SJSA1 (cell line): ENCODE measurements around the gene PPP2R2C. TPM values are rescaled to one million over a fixed set of nuclear protein-coding genes. Genes with fewer than 3 reads are reported as not detected.

Experiments
- DNase-seq, 2 experiments: peaks; one replicate each; pipeline ENCODE4 v3.0.0-alpha.2; 2015 to 2020; ENCODE audit warnings: low spot score in 2 of 2, low read depth in 1 of 2
- H3K27ac ChIP-seq: fragments of 250-450 bp; sonication (Bioruptor Pico); 2 replicates; pipeline ENCODE4 v1.5.1; 2020; ENCODE audit warnings: mild to moderate bottlenecking, moderate library complexity
- H3K27me3 ChIP-seq: fragments of 250-450 bp; sonication (Bioruptor Pico); replicated peaks from 2 replicates; pipeline ENCODE4 v1.5.1; 2020; ENCODE audit warnings: mild to moderate bottlenecking, moderate library complexity
- H3K36me3 ChIP-seq: fragments of 250-450 bp; sonication (Bioruptor Pico); 2 replicates; pipeline ENCODE4 v1.5.1; 2020; ENCODE audit warnings: mild to moderate bottlenecking
- H3K4me1 ChIP-seq: fragments of 250-450 bp; sonication (Bioruptor Pico); replicated peaks from 2 replicates; pipeline ENCODE4 v1.6.1; 2021; ENCODE audit warnings: mild to moderate bottlenecking
- H3K4me3 ChIP-seq: fragments of 250-450 bp; sonication (Bioruptor Pico); 2 replicates; pipeline ENCODE4 v1.5.1; 2020; ENCODE audit warnings: mild to moderate bottlenecking
- H3K9me3 ChIP-seq: fragments of 250-450 bp; sonication (Bioruptor Pico); replicated peaks from 2 replicates; pipeline ENCODE4 v1.5.1; 2020; ENCODE audit warnings: mild to moderate bottlenecking
- total RNA-seq: library from RNA; depleted of rRNA; stranded (reverse); fragments of >200 nt; shearing (Covaris generic); gene quantifications from 2 replicates; pipeline ENCODE4 v1.2.3, GENCODE V29; 2014

Gene PPP2R2C
- total RNA-seq, 1 experiment from 2014 or later, result not detected

- Histone ChIP-seq H3K4me1 (no peaks in the 10 kb centered on the region), H3K27me3 (no peaks in the 10 kb centered on the region), H3K27ac (no peak overlapping the region), H3K4me3 (no peak overlapping the region), H3K9me3 (no peaks in the 10 kb centered on the region), H3K36me3 (no peaks in the 10 kb centered on the region)
- no peak for DNase-seq
Measured at GRCh38 chr4:6392407-6392806, 80.0 kb downstream of the PPP2R2C start.

GRCh38 chr4:6391852-6392188 lies 80.6 kb downstream of the PPP2R2C start:
- Histone ChIP-seq H3K9me3 (no peaks in the 10 kb centered on the region), H3K36me3 (no peaks in the 10 kb centered on the region), H3K4me1 (no peaks in the 10 kb centered on the region), H3K27me3 (peaks cover 4% of the 10 kb centered on the region; the same call in 1 of the 2 replicates), H3K4me3 (no peak overlapping the region), H3K27ac (no peak overlapping the region)
- no peak for DNase-seq

DNA sequence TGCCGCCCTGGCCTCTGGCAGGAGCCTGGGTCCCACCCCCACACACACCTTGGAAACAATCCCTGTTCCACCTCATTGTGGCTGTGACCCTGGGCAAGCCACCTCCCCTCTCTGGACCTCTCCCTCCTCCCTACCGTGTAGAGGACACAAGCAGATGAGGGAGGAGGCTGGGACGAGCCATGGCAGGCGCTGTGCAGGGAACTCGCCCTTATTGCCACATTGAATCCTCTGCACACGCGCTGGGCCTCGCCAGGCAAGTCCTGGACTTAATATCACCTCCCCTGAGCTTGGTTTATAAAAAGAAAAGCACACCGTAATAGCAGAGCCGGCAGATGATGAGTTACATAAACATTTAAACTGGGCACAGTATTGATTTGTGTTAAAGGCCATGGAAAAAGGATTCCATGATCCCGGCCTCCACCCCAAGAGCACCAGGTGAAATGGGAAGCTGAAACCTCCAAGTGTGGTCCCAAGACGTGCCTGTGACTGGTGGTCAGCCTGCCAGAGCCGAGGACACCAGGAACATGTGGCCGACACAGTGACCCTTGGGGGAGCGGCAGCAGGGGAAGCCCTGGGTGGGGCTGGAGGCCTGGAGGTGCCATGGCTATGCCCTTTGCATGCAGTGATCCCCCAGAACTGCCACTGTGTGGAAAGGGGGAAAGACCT lies 81.1 kb downstream of the PPP2R2C start:
- H3K4me3 ChIP-seq, result no peak overlapping the region
- no peaks in the 10 kb centered on the region for H3K9me3 ChIP-seq
- H3K27ac ChIP-seq, result no peak overlapping the region
- H3K4me1 ChIP-seq, result no peaks in the 10 kb centered on the region
- H3K27me3 ChIP-seq, result peaks cover 4% of the 10 kb centered on the region; the same call in 1 of the 2 replicates
- H3K36me3 ChIP-seq, result no peaks in the 10 kb centered on the region
- DNase-seq, result no peak

GRCh38 chr4:6390356-6390755 lies 82.1 kb downstream of the PPP2R2C start:
- Histone ChIP-seq H3K9me3 (no peaks in the 10 kb centered on the region), H3K36me3 (no peaks in the 10 kb centered on the region), H3K27me3 (peaks cover 4% of the 10 kb centered on the region; the same call in 1 of the 2 replicates), H3K27ac (no peak overlapping the region), H3K4me3 (no peak overlapping the region), H3K4me1 (no peaks in the 10 kb centered on the region)
- DNase-seq, result no peak

GRCh38 chr4:6389142-6389825 lies 83.1 kb downstream of the PPP2R2C start:
- Histone ChIP-seq H3K36me3 (no peaks in the 10 kb centered on the region), H3K4me1 (no peaks in the 10 kb centered on the region), H3K27me3 (peaks cover 4% of the 10 kb centered on the region; the same call in 1 of the 2 replicates), H3K27ac (no peak overlapping the region), H3K4me3 (no peak overlapping the region), H3K9me3 (no peaks in the 10 kb centered on the region)
- DNase-seq, result no peak

DNA sequence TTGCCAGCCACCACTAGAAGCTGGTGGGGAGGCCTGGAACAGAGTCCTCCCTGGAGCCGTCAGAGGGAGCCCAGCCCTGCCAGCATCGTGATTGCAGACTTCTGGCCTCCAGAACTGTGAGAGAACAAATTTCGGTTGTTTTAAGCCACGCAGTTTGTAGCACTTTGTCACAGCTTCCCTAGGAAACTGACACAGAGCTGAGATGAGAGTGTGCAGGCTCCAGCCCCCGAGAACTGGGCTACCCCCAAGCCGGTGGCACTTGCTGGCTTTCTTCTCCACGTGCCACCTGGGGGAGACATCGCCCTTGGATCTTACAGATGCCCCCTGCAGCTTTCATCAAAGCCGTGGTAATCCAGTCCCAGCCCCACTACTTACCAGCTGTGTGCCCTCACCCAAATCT lies 83.7 kb downstream of the PPP2R2C start:
- Histone ChIP-seq H3K4me1 (no peaks in the 10 kb centered on the region), H3K36me3 (no peaks in the 10 kb centered on the region), H3K27ac (no peak overlapping the region), H3K27me3 (peaks cover 4% of the 10 kb centered on the region; the same call in 1 of the 2 replicates), H3K9me3 (no peaks in the 10 kb centered on the region), H3K4me3 (no peak overlapping the region)
- no peak for DNase-seq

DNA sequence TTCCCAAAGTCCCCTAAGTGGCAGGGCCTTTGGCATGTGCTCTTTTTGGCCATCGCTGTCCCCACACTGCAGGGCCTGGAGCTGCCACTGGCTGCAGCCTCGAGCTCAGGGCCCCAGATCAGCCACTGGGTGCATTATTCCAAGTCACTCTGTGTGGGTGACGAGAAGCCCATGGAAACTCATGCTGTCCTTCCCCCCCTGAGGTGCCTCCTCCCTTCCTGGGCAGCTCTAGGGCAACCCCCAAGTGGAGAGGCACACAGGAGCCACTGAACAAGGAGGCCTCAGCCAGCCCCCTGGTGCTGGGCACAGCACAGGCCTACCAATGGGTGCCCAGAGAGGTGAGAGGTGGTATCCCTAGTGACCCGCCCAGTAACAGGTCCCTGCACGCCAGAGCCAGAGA lies 84.5 kb downstream of the PPP2R2C start:
- H3K36me3 ChIP-seq, result no peaks in the 10 kb centered on the region
- H3K27ac ChIP-seq, result no peak overlapping the region
- H3K9me3 ChIP-seq, result no peaks in the 10 kb centered on the region
- no peaks in the 10 kb centered on the region for H3K4me1 ChIP-seq
- peaks cover 4% of the 10 kb centered on the region; the same call in 1 of the 2 replicates for H3K27me3 ChIP-seq
- DNase-seq, result no peak
- H3K4me3 ChIP-seq, result no peak overlapping the region

DNA sequence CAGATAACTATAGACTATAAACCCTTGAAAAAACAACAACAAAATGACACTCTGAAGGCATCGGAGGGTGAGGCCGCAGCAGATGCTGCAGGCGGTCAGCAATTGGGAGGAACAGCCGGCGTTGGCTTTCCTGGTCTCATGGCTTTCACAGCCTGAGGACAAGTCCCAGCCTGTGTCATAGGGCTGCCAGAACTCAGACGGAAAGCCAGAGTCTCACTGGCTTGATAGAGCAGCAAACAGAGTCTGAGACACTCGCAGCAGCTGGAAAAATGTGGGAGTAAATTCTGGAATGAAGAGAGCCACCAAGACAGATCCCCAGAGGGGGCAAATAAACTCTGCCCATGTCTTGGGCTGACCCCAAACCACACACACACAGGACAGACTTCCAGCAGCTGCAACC lies 86.3 kb downstream of the PPP2R2C start:
- no peak for DNase-seq
- peaks cover 4% of the 10 kb centered on the region; the same call in 1 of the 2 replicates for H3K27me3 ChIP-seq
- no peak overlapping the region for H3K27ac ChIP-seq

DNA sequence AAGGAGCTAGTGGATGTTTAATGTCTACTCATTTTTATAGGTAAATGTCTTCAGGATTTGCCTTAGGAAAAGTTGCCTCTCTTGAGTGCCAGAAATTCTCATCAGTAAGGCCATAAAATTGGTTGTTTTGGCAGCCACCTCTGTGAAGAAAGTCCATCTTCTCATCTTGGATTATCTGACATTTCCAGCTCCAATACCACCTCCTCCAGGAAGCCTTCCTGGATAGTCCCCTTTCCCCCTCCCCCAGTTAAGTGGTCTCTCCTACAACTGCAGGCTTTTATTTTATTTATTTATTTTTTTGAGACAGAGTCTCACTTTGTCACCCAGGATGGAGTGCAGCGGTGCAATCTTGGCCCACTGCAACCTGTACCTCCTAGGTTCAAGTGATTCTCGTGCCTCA lies 87.1 kb downstream of the PPP2R2C start:
- Histone ChIP-seq H3K27ac (no peak overlapping the region), H3K36me3 (no peaks in the 10 kb centered on the region), H3K27me3 (peaks cover 4% of the 10 kb centered on the region; the same call in 1 of the 2 replicates), H3K9me3 (no peaks in the 10 kb centered on the region), H3K4me1 (no peaks in the 10 kb centered on the region), H3K4me3 (no peak overlapping the region)
- no peak for DNase-seq

More for the DNA sequence above, 86.3 kb downstream of the PPP2R2C start:
- Histone ChIP-seq H3K36me3 (no peaks in the 10 kb centered on the region), H3K4me1 (no peaks in the 10 kb centered on the region), H3K4me3 (no peak overlapping the region), H3K9me3 (no peaks in the 10 kb centered on the region)

DNA sequence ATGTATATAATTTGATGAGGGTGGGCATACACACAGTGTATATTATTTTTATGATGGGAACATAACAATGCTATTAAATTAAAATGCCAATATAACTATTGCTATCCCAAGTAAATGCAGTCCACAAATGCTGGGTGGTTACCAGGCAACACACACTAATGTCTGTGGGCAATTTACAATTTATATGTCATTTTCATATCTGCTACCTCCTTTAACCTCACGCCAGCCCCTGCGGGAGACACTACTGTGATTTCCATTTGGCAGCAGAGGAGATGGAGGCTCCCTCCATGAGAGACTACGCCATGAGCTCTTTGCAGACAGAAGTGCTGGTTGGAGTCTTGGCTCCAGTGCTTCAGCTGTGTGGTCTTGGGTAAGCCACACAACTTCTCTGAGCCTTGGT lies 87.9 kb downstream of the PPP2R2C start:
- DNase-seq, result no peak
- Histone ChIP-seq H3K4me3 (no peak overlapping the region), H3K36me3 (no peaks in the 10 kb centered on the region), H3K4me1 (no peaks in the 10 kb centered on the region), H3K27ac (no peak overlapping the region), H3K27me3 (peaks cover 4% of the 10 kb centered on the region; the same call in 1 of the 2 replicates), H3K9me3 (no peaks in the 10 kb centered on the region)

DNA sequence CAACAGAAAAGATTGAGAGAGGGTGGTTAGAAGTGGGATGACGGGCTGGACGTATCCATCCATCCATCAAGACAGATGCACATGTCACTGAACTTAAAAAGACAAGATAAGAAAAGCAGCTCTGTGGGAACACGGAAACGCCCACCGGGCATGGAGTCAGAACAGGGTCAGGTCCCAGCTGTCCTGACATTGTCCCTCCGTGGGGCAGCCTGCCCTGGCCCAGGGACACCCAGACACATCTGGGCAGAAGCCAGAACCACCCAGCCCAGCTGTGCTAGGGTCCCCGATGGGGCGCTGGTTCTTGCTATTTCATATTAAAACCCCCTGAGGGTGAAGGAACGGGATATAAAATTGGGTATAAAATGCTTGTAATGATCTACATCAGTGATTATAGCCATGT lies 88.5 kb downstream of the PPP2R2C start:
- H3K27ac ChIP-seq, result no peak overlapping the region
- no peaks in the 10 kb centered on the region for H3K4me1 ChIP-seq
- peaks cover 4% of the 10 kb centered on the region; the same call in 1 of the 2 replicates for H3K27me3 ChIP-seq
- no peaks in the 10 kb centered on the region for H3K36me3 ChIP-seq
- H3K4me3 ChIP-seq, result no peak overlapping the region
- H3K9me3 ChIP-seq, result no peaks in the 10 kb centered on the region
- no peak for DNase-seq

GRCh38 chr4:6383009-6383404 lies 89.4 kb downstream of the PPP2R2C start:
- DNase-seq, result no peak
- Histone ChIP-seq H3K4me3 (no peak overlapping the region), H3K9me3 (no peaks in the 10 kb centered on the region)

DNA sequence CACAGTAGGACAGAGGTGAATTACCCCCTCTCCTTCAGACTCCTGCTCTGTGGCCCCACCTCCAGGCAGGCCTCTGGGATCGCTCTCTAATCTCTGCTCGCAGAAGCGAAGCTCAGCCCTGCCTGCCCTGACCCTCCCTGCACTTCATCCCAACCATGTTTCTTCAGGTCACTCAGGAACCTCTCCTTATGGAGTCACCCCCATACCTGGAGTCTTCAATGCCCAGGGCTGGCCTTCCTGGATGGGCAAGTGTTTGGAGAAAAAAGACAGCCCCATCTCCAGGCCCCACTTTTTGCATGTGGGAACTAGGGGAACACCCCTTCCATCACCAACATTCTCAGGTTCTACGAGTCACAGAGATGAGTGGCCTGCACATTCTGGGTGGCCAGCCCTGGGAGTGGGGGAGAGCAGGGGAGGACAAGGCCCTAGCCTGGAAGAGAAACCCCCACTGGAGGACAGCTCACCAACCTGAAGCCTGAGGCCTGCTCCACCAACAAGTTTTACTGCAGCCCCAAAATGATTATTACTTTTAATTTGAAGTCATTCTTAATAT lies 90.8 kb downstream of the PPP2R2C start:
- Histone ChIP-seq H3K27me3 (no peaks in the 10 kb centered on the region), H3K9me3 (no peaks in the 10 kb centered on the region), H3K27ac (no peak overlapping the region), H3K36me3 (no peaks in the 10 kb centered on the region), H3K4me3 (no peak overlapping the region), H3K4me1 (no peaks in the 10 kb centered on the region)
- no peak for DNase-seq

More at GRCh38 chr4:6383009-6383404, 89.4 kb downstream of the PPP2R2C start:
- H3K27ac ChIP-seq, result no peak overlapping the region
- H3K36me3 ChIP-seq, result no peaks in the 10 kb centered on the region
- H3K4me1 ChIP-seq, result no peaks in the 10 kb centered on the region
- H3K27me3 ChIP-seq, result peaks cover 4% of the 10 kb centered on the region; the same call in 1 of the 2 replicates

DNA sequence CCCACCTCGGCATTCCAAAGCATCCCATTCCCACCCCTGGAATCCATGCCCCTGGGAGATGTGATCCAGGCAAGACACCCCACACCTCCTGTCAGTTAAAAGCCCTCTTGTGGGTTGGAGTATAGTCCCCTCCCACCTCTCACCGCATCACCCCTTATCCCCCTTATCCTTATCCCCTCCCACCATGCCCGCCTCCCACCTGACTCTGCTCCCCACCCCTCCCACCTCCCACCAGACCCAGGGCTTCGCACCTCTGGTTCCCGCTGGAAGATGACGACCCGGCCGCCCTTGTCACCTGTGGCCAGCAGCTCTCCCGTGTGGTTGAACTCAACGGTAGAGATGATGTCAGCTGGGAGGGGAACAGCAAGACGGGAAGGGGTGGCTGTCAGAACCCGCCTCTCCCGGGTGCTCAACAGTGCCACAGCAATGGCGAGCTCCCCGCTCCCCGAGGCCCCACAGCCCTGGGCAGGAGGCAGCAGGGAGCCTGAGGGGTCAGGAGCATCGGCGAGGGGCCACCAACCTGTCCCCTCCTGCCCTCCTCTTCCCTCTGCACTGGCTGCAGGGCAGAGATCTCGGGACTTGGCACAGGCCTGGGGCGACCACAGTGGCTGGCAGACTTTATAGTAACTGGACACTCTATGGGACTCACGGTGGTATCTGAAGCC lies 91.5 kb downstream of the PPP2R2C start:
- Histone ChIP-seq H3K4me1 (no peaks in the 10 kb centered on the region), H3K27me3 (no peaks in the 10 kb centered on the region)

More for the DNA sequence above, 91.5 kb downstream of the PPP2R2C start:
- no peak for DNase-seq
- H3K9me3 ChIP-seq, result no peaks in the 10 kb centered on the region
- H3K27ac ChIP-seq, result no peak overlapping the region
- H3K36me3 ChIP-seq, result no peaks in the 10 kb centered on the region
- H3K4me3 ChIP-seq, result no peak overlapping the region
